Suppressor macrophage treated with lipopolysaccharide for 4 hours (primary cell): ENCODE data around the gene SLC9C1.
"Not testable (repeated sequence)": the region's sequence is repeated elsewhere in the genome, so short reads cannot be mapped to it uniquely, and the experiment has no call there.

Source experiments
- DNase-seq: peaks from one replicate; pipeline ENCODE4 v3.0.0-alpha.2; 2020

SLC9C1 gene

GRCh38 chr3:112304611-112305010 is 10.6 kb upstream of the SLC9C1 start:
- DNase-seq = no peak

DNA sequence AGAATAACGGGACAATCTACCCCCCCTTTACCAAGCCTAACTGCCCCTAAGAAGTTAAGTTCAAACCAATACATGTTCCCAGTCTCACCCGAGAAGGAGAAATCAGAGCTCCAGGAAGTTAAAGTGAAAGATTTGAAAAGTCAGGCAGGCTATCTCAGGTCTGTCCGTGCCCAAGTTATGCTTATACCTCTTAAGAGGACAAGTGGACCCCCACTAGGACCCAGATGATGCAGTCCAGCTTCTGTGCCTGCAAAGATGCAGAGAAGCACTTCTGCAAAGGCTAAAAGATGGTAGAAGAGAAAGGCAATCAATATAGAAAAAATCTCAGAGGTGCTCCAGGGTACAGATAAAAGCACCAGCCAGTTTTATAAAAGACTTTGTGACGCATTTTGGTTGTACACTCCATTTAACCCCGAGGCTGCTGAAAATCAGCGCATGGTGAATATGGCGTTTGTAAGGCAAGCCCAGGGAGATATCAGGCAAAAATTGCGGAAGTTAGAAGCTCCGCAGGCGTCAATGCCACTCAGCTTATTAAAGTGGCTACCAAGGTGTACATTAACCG is 9.8 kb upstream of the SLC9C1 start:
- peak; percentile 28 for DNase-seq

DNA sequence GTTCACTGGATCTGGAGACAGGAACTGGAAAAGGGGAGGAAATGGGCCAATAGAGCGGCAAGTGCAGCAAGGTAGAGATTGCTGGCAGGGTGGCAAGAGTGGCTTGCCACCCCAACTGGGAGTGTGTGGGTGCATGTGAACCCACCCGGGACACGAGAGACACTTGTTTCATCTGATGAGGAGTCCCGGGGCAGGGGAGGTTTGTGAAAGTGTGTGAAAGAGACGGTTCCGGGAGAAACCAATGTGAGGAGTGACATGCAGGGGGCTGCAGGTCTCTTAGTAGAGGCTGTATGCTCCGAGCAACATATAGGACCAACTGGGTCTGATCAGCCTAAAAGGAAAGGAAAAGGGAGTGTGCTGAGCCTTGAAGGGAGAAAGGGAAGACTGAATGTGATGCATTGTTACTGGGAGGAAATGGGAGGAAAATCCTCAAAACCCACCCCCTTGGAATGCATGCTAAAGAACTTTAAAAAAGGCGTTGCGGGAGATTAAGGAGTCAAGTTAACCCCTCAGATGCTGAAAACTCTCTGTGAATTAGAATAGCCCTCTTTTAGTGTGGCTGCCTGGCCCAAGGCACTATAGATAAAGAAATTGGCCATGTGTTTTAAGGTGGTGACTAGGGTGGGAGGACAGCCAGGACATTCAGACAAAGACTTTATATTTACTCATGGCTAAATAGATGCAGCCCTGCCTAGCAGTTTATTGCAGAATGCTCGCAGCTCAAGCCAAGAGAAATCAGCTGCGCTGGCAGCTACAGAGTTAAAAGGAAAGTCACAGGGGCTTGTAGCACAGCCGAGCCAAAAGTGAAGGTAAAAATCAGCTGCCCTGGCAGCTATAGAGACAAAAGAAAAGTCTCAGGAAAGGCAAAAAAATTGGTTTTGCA is 9.1 kb upstream of the SLC9C1 start:
- DNase-seq = no peak

DNA sequence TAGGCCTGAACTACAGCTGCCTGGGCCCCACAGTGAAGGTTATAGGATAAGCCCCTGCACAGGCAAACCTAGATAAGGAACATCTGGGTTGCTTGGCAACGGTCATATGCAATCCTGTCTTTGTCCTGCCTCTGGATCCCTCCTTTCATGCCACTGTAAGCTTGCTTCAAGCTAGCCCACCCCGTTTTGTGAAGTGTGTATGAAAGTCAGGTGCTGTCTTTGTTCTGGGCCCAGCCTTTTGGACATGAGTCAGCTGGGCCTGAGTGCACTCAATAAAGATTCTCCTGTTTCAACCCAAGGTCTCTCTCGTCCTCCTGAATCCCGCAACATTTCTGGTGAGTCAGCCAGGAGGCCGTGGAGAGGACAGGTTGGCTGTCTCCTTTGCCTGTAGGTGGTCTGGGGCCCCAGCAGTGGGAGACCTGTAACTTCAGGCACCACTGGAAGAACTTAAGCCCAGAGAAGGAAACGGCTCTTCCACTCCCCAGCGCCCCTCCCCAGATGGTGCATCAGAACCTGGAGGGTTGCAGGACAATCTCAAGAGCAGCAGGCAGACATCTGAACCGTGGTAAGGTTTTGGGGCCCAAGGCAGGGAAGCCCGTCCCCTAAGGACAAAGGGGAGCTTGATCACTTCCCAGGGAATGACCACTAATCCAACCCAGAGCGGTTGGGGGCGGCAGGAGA is 8.3 kb upstream of the SLC9C1 start:
- no peak for DNase-seq

DNA sequence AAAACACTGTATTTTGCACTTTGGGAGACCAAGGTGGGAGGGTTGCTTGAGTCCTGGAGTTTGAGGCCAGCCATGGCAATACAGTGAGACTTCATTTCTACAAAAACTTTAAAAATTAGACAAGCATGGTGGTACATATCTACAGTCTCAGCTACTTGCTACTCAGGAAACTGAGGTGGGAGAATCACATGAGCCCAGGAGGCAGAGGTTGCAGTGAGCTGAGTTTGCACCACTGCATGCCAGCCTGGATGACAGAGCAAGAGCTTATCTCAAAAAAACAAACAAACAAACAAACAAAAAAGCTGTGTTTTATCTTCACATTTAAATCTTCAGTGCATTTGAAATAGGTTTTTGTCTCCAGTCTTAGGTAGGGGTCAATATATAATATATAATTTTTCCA is 4.8 kb upstream of the SLC9C1 start:
- DNase-seq = no peak

GRCh38 chr3:112297714-112298113 is 3.7 kb upstream of the SLC9C1 start:
- DNase-seq = no peak

GRCh38 chr3:112289011-112289410 is 5.0 kb downstream of the SLC9C1 start:
- DNase-seq = no peak

- DNase-seq = no peak
Measured at GRCh38 chr3:112280266-112280665, 13.8 kb downstream of the SLC9C1 start.

DNA sequence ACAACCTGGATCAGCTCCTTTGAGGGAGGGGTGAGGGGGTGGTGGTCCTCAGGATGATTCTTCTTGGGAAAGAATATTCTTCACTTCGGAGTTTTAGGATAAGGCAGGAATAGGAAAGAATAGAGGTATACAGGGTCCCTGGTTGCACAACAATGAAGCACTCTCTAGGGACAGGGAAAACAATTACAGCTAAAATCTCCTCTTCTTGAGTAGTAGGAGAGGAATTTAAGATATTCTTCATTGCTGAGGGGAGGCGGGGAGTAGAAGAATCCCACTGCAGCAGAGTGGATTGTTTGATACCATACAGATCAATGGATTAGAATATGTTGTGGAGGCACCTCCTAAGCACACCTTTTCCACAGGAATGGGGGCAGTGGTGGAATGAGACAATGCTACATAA is 20.5 kb downstream of the SLC9C1 start:
- DNase-seq = no peak

GRCh38 chr3:112261742-112262141 is 32.3 kb downstream of the SLC9C1 start:
- DNase-seq = peak; percentile 37

GRCh38 chr3:112260563-112260962 is 33.5 kb downstream of the SLC9C1 start:
- DNase-seq = no peak

DNA sequence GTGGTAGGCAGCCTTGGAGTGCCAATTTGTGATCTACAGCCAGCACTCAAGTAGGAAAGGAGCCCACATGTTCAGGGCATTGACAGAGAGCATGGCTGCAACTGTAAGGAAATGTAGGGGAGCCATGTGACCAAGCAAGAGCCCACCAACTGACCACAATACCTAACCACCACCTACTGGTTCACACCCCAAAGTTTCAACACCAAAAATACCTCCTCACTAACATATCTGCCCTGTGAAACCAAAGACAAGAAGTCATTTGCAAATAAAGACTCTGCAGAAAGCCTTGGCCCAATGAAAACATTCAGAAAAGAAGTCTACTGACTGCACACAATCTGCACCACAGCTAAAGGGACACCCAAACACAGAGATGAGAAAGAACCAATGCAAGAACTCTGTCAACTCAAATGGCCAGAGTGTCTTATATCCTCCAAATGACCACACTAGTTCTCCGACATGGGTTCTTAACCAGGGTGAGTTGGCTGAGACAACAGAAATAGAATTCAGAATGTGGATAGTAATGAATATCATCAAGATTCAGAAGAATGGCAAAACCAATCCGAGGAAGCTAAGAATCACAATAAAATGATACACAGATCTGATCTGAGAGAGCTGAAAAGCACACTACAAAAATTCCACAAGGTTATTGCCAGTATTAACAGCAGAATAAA is 40.6 kb downstream of the SLC9C1 start:
- no peak for DNase-seq

DNA sequence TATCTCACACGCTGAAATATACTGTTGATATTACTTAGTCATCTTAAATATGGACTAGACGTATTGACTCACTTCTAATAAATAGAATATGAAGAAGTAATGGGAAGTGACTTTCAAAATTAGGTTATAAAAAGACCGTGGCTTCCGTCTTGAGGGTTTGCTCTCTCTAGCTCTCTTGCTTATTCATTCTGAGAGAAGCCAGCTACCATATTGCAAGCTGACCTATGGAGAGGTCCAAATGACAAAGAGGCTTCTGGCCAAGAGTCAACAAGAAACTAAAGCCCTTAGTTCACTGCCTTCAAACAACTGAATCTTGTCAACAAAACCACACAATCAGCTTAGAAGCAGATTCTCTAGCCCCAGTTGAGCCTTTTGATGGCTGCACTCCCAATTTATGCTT is 46.1 kb downstream of the SLC9C1 start:
- peak; percentile 19 for DNase-seq

- no peak for DNase-seq
Measured at GRCh38 chr3:112247350-112247749, 46.7 kb downstream of the SLC9C1 start.

DNA sequence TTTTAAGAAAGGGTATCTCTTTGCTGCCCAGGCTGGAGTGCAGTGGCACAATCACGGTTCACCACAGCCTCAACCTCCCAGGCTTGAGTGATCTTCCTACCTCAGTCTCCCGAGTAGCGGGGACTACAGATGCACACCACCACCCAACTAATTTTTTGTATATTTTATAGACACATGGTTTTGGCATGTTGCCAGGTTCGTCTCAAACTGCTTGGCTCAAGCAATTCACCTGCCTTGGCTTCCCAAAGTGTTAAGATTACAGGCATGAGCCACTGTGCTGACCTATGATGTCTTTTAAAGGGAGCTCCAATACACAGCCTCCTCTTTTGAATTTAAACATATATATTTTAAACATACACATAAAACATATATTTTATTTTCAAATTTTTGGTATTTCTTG is 60.9 kb downstream of the SLC9C1 start:
- no peak for DNase-seq

- DNase-seq = no peak
Measured at GRCh38 chr3:112231727-112232126, 62.3 kb downstream of the SLC9C1 start.

DNA sequence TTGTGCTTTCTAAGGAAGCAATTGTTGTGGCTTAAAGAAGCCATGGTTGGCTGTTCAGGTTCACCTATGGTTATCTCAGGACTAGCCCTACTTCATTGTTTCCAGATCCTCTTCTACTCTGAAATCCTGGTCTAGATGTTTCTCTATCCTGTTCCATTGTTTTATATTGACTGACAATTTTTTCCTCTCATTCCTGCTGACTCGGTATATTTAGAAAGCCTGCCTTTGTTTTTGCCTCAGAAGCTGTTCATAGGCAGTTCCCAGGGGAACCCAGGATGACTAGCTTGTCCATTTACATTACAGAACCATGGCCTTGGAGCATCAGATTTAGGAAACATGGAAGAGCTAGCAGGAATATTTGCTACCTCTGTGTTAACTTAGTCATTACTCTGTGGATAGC is 64.0 kb downstream of the SLC9C1 start:
- no peak for DNase-seq

GRCh38 chr3:112228786-112229185 is 65.2 kb downstream of the SLC9C1 start:
- DNase-seq = no peak

DNA sequence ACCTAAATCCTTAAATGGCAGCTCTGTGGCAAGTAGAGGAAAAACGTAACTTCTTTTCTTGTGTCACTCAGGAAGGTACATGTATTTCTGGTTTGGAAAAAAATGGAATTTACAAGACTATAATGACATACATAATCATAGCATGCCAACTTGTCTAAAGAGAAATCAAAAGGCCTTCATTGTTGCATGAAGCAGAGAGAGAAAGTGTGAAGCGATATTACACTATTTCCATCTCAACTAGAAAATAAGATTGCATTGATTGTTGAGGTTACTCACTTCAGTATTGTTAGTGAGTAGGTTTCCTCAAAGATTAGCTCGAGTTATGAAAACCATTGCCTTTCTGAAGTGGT is 93.7 kb downstream of the SLC9C1 start:
- DNase-seq = no peak

GRCh38 chr3:112199622-112200316 is 94.2 kb downstream of the SLC9C1 start:
- DNase-seq = no peak

DNA sequence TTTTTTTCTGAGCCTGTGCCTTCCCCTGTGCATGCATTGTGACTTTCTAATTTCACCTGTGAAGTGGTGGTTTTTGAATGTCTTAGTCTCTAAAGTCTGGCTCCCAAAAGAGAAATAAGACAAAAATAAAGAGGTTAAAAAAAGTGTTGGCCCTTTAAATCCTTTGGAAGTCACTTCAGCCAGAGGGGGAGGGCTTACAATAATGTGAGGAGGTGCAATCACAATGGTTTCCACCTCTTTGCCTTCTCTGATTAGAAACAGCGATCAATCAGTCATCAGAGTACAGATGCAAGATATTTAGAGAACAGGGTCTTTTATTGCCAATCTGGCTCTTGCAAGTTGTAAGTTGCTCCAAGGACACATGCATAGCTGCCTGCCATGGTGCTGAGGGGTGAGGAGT is 96.9 kb downstream of the SLC9C1 start:
- no peak for DNase-seq

DNA sequence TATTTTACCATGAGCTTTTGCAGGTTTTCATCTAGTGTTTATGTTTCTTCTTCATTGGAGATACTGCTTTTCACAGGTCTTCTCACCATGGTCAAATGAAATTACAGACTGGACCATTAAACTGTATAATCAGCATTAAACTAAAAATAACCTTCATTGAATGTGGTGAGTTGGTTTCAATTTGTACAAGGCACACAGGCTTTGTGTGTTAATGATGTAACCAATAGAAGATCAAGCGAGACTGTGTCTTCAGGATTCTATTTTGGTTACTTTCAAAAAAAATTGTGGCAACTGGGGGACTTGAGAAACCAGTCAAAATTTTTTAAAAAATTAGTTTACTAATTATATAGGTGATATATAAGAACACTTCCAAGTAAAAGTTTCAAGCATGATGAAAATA is 106.7 kb downstream of the SLC9C1 start:
- DNase-seq = no peak

GRCh38 chr3:112185423-112186035 is 108.5 kb downstream of the SLC9C1 start:
- not testable (repeated sequence) for DNase-seq
